Activated CD4-positive, alpha-beta T cell treated with anti-CD3 and anti-CD28 coated beads, Interleukin-2, amount 10 ng/mL, durations not matched to agents 24 days and 14 days (primary cell): ENCODE results near the gene SERPINH1. TPM values are rescaled to one million over a fixed set of nuclear protein-coding genes. Genes with fewer than 3 reads are reported as not detected.

Source experiments
- DNase-seq: peaks from one replicate; pipeline ENCODE4 v3.0.0; 2022
- H3K27ac Mint-ChIP-seq: one replicate; pipeline ENCODE4 v1.8.0; 2022; ENCODE audit warnings: mild to moderate bottlenecking, mixed read lengths
- H3K27me3 Mint-ChIP-seq: one replicate; pipeline ENCODE4 v1.8.0; 2022; ENCODE audit warnings: mixed read lengths
- H3K36me3 Mint-ChIP-seq: one replicate; pipeline ENCODE4 v1.8.0; 2022; ENCODE audit warnings: low read depth, mild to moderate bottlenecking, mixed read lengths
- H3K4me1 Mint-ChIP-seq: one replicate; pipeline ENCODE4 v1.8.0; 2021; ENCODE audit warnings: mixed read lengths
- H3K4me3 Mint-ChIP-seq: one replicate; pipeline ENCODE4 v1.8.0; 2022; ENCODE audit warnings: mild to moderate bottlenecking, moderate library complexity, mixed read lengths
- H3K9me3 Mint-ChIP-seq: one replicate; pipeline ENCODE4 v1.8.0; 2021; ENCODE audit warnings: mixed read lengths
- intact Hi-C: fragments of 100-400 bp; cut with micrococcal nuclease; formaldehyde crosslinking; loops from one replicate; pipeline ENCODE4 v1.15.1; 2023
- total RNA-seq: library from RNA; stranded (reverse); gene quantifications from 2 replicates; pipeline ENCODE4 v1.2.3, GENCODE V29; 2022

The SERPINH1 gene
- total RNA-seq, 1 donor from 2014 or later = 29.6 TPM

GRCh38 chr11:75566763-75567279 is 4.8 kb downstream of the SERPINH1 start:
- no peak overlapping the region for H3K27ac Mint-ChIP-seq
- peaks cover 14% of the 10 kb centered on the region for H3K36me3 Mint-ChIP-seq
- intact Hi-C loops = no loop called here
- no peaks in the 10 kb centered on the region for H3K9me3 Mint-ChIP-seq
- H3K27me3 Mint-ChIP-seq = no peaks in the 10 kb centered on the region
- DNase-seq = no peak
- H3K4me3 Mint-ChIP-seq = no peak overlapping the region
- H3K4me1 Mint-ChIP-seq = peaks cover 11% of the 10 kb centered on the region

GRCh38 chr11:75567971-75568370 is 5.9 kb downstream of the SERPINH1 start:
- H3K4me3 Mint-ChIP-seq = no peak overlapping the region
- no peaks in the 10 kb centered on the region for H3K9me3 Mint-ChIP-seq
- no peak overlapping the region for H3K27ac Mint-ChIP-seq
- no peaks in the 10 kb centered on the region for H3K27me3 Mint-ChIP-seq
- peaks cover 7% of the 10 kb centered on the region for H3K4me1 Mint-ChIP-seq
- no peak for DNase-seq
- intact Hi-C loops = no loop called here
- H3K36me3 Mint-ChIP-seq = peaks cover 23% of the 10 kb centered on the region

GRCh38 chr11:75568616-75569219 is 6.7 kb downstream of the SERPINH1 start:
- H3K4me1 Mint-ChIP-seq = peaks cover 1% of the 10 kb centered on the region
- intact Hi-C loops = no loop called here
- no peaks in the 10 kb centered on the region for H3K9me3 Mint-ChIP-seq
- H3K4me3 Mint-ChIP-seq = no peak overlapping the region
- DNase-seq = no peak
- H3K27me3 Mint-ChIP-seq = no peaks in the 10 kb centered on the region
- H3K36me3 Mint-ChIP-seq = peaks cover 23% of the 10 kb centered on the region
- H3K27ac Mint-ChIP-seq = no peak overlapping the region

GRCh38 chr11:75570559-75571139 is 8.6 kb downstream of the SERPINH1 start:
- DNase-seq = no peak
- Mint-ChIP-seq H3K36me3 (peaks cover 23% of the 10 kb centered on the region), H3K27ac (no peak overlapping the region), H3K27me3 (no peaks in the 10 kb centered on the region), H3K9me3 (no peaks in the 10 kb centered on the region), H3K4me3 (no peak overlapping the region), H3K4me1 (no peaks in the 10 kb centered on the region)
- intact Hi-C loops = no loop called here

- Mint-ChIP-seq H3K9me3 (no peaks in the 10 kb centered on the region), H3K36me3 (peaks cover 23% of the 10 kb centered on the region), H3K4me3 (no peak overlapping the region), H3K27me3 (no peaks in the 10 kb centered on the region), H3K27ac (no peak overlapping the region), H3K4me1 (peaks cover 2% of the 10 kb centered on the region)
- no peak for DNase-seq
- intact Hi-C loops = no loop called here
These were observed 9.6 kb downstream of the SERPINH1 start for GRCh38 chr11:75571625-75572024.

- intact Hi-C loops = no loop called here
- peaks cover 21% of the 10 kb centered on the region for H3K36me3 Mint-ChIP-seq
- no peak for DNase-seq
- no peaks in the 10 kb centered on the region for H3K9me3 Mint-ChIP-seq
- H3K4me3 Mint-ChIP-seq = no peak overlapping the region
- H3K4me1 Mint-ChIP-seq = peaks cover 4% of the 10 kb centered on the region
- H3K27me3 Mint-ChIP-seq = no peaks in the 10 kb centered on the region
- no peak overlapping the region for H3K27ac Mint-ChIP-seq
These were observed 10.7 kb downstream of the SERPINH1 start for GRCh38 chr11:75572744-75573143.

GRCh38 chr11:75574698-75575602 is 12.9 kb downstream of the SERPINH1 start:
- H3K9me3 Mint-ChIP-seq = no peaks in the 10 kb centered on the region
- H3K27ac Mint-ChIP-seq = no peak overlapping the region
- intact Hi-C loops = no loop called here
- H3K4me1 Mint-ChIP-seq = peaks cover 4% of the 10 kb centered on the region
- peaks cover 9% of the 10 kb centered on the region for H3K36me3 Mint-ChIP-seq
- H3K27me3 Mint-ChIP-seq = peaks cover 2% of the 10 kb centered on the region
- DNase-seq = no peak
- H3K4me3 Mint-ChIP-seq = no peak overlapping the region

- Mint-ChIP-seq H3K4me3 (no peak overlapping the region), H3K27me3 (peaks cover 5% of the 10 kb centered on the region), H3K9me3 (no peaks in the 10 kb centered on the region), H3K36me3 (peaks cover 9% of the 10 kb centered on the region), H3K4me1 (peaks cover 4% of the 10 kb centered on the region), H3K27ac (no peak overlapping the region)
- DNase-seq = no peak
- intact Hi-C loops = no loop called here
These were observed 14.0 kb downstream of the SERPINH1 start for GRCh38 chr11:75576017-75576416.

- intact Hi-C loops = no loop called here
- Mint-ChIP-seq H3K27me3 (peaks cover 6% of the 10 kb centered on the region), H3K9me3 (no peaks in the 10 kb centered on the region), H3K27ac (no peak overlapping the region), H3K4me3 (no peak overlapping the region), H3K36me3 (peaks cover 9% of the 10 kb centered on the region), H3K4me1 (peaks cover 4% of the 10 kb centered on the region)
- DNase-seq = no peak
These were observed 14.5 kb downstream of the SERPINH1 start for GRCh38 chr11:75576499-75576918.

- Mint-ChIP-seq H3K27ac (no peak overlapping the region), H3K9me3 (no peaks in the 10 kb centered on the region), H3K36me3 (peaks cover 5% of the 10 kb centered on the region), H3K4me1 (peaks cover 6% of the 10 kb centered on the region), H3K4me3 (no peak overlapping the region), H3K27me3 (peaks cover 11% of the 10 kb centered on the region)
- peak; percentile 86 for DNase-seq
- intact Hi-C loops = no loop called here
These were observed 15.2 kb downstream of the SERPINH1 start for GRCh38 chr11:75577207-75577606.

GRCh38 chr11:75578977-75579376 is 16.9 kb downstream of the SERPINH1 start:
- intact Hi-C loops = no loop called here
- Mint-ChIP-seq H3K9me3 (no peaks in the 10 kb centered on the region), H3K27ac (no peak overlapping the region), H3K27me3 (peaks cover 21% of the 10 kb centered on the region), H3K36me3 (peaks cover 2% of the 10 kb centered on the region), H3K4me3 (no peak overlapping the region), H3K4me1 (peaks cover 14% of the 10 kb centered on the region)
- no peak for DNase-seq

- peaks cover 28% of the 10 kb centered on the region for H3K27me3 Mint-ChIP-seq
- peaks cover 2% of the 10 kb centered on the region for H3K36me3 Mint-ChIP-seq
- H3K4me3 Mint-ChIP-seq = no peak overlapping the region
- DNase-seq = no peak
- H3K4me1 Mint-ChIP-seq = peaks cover 14% of the 10 kb centered on the region
- H3K27ac Mint-ChIP-seq = no peak overlapping the region
- intact Hi-C loops = no loop called here
- H3K9me3 Mint-ChIP-seq = no peaks in the 10 kb centered on the region
These were observed 17.8 kb downstream of the SERPINH1 start for GRCh38 chr11:75579841-75580240.

- H3K9me3 Mint-ChIP-seq = no peaks in the 10 kb centered on the region
- DNase-seq = no peak
- peak overlapping the region; percentile 66 for H3K4me3 Mint-ChIP-seq
- peaks cover 2% of the 10 kb centered on the region for H3K36me3 Mint-ChIP-seq
- peaks cover 36% of the 10 kb centered on the region for H3K27me3 Mint-ChIP-seq
- no peak overlapping the region for H3K27ac Mint-ChIP-seq
- H3K4me1 Mint-ChIP-seq = peaks cover 10% of the 10 kb centered on the region
- intact Hi-C loops = no loop called here
These were observed 20.4 kb downstream of the SERPINH1 start for GRCh38 chr11:75582506-75582894.
